Erythroblast (primary cell): ENCODE results near the gene PARD3.

Experiments used
- GATA1 ChIP-seq: IDR thresholded peaks from 2 replicates; pipeline ENCODE4 v1.6.1; 2011; ENCODE audit warnings: low read depth, mild to moderate bottlenecking, control low read depth, low read length, moderate library complexity
- POLR2A ChIP-seq: IDR thresholded peaks from 2 replicates; pipeline ENCODE4 v1.6.1; 2011; ENCODE audit warnings: mild to moderate bottlenecking, low read length

GRCh38 chr10:34613491-34613890 lies 201.6 kb downstream of the PARD3 start:
- no peak for TF ChIP-seq POLR2A
- TF ChIP-seq GATA1: no peak
